Adrenal gland (tissue), 12 donors: ENCODE data around the gene GBF1. TPM values are rescaled to one million over a fixed set of nuclear protein-coding genes. Genes with fewer than 3 reads are reported as not detected.

ENCODE experiments used
- DNase-seq, 7 donors: peaks; one replicate each; pipeline ENCODE4 v3.0.0-alpha.2; 2019 to 2020
- H3K27ac ChIP-seq, 5 donors: fragments of 200-600 bp; sonication (generic) in 4 of 5; 1 replicate in 3 of 5; 2 replicates in 2 of 5; pipeline versions ENCODE4 v1.5.1 to v1.8.0; 2016 to 2020; ENCODE audit warnings: mild to moderate bottlenecking in 1 of 5
- H3K27me3 ChIP-seq: fragments of 200-600 bp; 2 replicates; pipeline ENCODE4 v1.8.0; 2021
- H3K36me3 ChIP-seq, 2 donors: fragments of 200-600 bp; replicated peaks in 1 of 2; 1 replicate in 1 of 2; 2 replicates in 1 of 2; pipeline versions ENCODE4 v1.5.1 to v1.8.0; 2018 to 2022
- H3K4me1 ChIP-seq, 2 donors: fragments of 200-600 bp; replicated peaks in 1 of 2; 1 replicate in 1 of 2; 2 replicates in 1 of 2; pipeline versions ENCODE4 v1.5.1 to v1.8.0; 2018 to 2021
- H3K4me3 ChIP-seq, 4 donors: fragments of 200-600 bp; sonication (generic) in 3 of 4; one replicate each; pipeline ENCODE4 v1.5.1; 2016 to 2018
- H3K9me3 ChIP-seq, 3 donors: fragments of 200-600 bp; sonication (generic) in 1 of 3; replicated peaks in 1 of 3; 1 replicate in 2 of 3; 2 replicates in 1 of 3; pipeline versions ENCODE4 v1.5.1 to v1.8.0; 2016 to 2021
- POLR2A ChIP-seq, 2 donors: fragments of 450-650 bp; IDR thresholded peaks; one replicate each; pipeline ENCODE4 v1.6.1; 2017; ENCODE audit warnings: antibody characterized with exemption in 2 of 2, mild to moderate bottlenecking in 2 of 2, moderate library complexity in 1 of 2
- WGBS, 4 donors: extraction: QIAGEN DNeasy Blood & Tissue Kit in 2 of 4; methylation state at CpG; one replicate each; pipeline versions ENCODE4 v1.1.5 to v1.1.7; 2013 to 2017; 5-methylcytosine and 5-hydroxymethylcytosine counted together
- intact Hi-C, 2 donors: fragments of 100-400 bp; cut with DNase I; formaldehyde crosslinking; loops; one replicate each; pipeline versions ENCODE4 v1.14.1 to v1.15.0; 2022 to 2023
- polyA plus RNA-seq, 3 donors: library from polyadenylated mRNA; stranded (reverse); fragments of 200-250 nt in 2 of 3; fragments of 350-450 nt in 1 of 3; fragmentation: Illumina TruSeq in 1 of 3; extraction: RNeasy Lipid Tissue Mini Kit (QIAGEN cat#74804) in 1 of 3; gene quantifications; one replicate each; pipeline ENCODE4 v1.2.3, GENCODE V29; 2013 to 2014
- total RNA-seq, 9 donors: library from RNA; depleted of rRNA in 4 of 9; stranded (reverse); fragments of >200 nt in 4 of 9; fragments of 120-200 nt in 1 of 9; fragmentation: NEBNext Ultra II Directional in 1 of 9; extraction: Animal tissue kit (Norgen Biotek cat#: 25700) in 1 of 9; gene quantifications; one replicate each; pipeline versions ENCODE4 v1.1.0 to v1.2.4, GENCODE V29; 2013 to 2023
- TF ChIP-seq, protein P1 (sequence below), 6 experiments: fragments of 450-650 bp in 4 of 6; fragments of 200-600 bp in 2 of 6; sonication (generic) in 1 of 6; IDR thresholded peaks; 1 replicate in 5 of 6; 2 replicates in 1 of 6; pipeline versions ENCODE4 v1.5.1 to v1.8.0; 2016 to 2021; ENCODE audit warnings: antibody characterized with exemption in 6 of 6, mild to moderate bottlenecking in 2 of 6, moderate library complexity in 1 of 6
- donor health status: healthy with polysubstance abuse.
- donor health status: Bipolar disorder and iron deficiency.
- donor health status: DM: yes; HTN: yes; CAD: no.
- donor health status: DM: no; HTN: no; CAD: no.
- donor health status: DM: no; HTN: no; CAD: no.
- donor health status: DM: yes; HTN: yes; CAD: no.

Gene GBF1
- total and polyA plus RNA-seq, 12 donors: 16.4 to 46.1 (median 37.7) TPM

DNA sequence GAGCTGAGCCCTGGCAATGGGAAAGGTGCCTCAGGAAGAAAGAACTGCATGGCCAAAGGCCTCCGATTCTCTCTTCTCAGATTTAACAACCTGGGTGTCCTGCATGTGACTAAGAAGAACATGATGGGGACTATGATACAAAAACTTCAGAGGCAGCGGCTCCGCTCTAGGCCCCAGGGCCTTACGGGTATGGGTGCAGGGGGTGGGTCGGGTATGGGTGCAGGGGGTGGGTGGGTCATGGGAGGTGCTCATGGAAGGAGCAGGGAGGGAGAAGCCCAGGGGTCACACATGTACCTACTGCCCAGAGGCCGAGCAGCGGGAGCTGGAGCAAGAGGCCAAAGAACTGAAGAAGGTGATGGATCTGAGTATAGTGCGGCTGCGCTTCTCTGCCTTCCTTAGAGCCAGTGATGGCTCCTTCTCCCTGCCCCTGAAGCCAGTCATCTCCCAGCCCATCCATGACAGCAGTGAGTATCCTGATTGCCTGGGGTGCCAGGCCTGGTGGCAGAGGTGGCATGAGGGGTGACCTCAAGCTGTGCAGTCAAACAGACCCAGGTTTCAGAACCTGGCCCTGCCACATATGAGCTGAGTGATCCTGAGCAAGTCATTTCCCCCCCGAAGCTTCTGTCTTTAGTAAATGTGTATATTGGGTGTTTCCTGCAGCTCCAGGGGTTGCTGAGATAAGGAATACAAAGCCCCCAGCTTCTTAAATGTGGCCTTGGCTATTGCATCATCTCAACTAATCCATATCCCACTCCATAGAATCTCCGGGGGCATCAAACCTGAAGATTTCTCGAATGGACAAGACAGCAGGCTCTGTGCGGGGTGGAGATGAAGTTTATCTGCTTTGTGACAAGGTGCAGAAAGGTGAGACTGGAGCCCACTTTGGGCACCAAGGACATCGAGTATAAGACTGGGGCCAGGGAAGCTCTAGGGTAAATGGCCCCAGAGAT is 152.2 kb downstream of the GBF1 start:
- H3K4me1 ChIP-seq: peaks cover 10 to 28% of the 10 kb centered on the region in 2 donors
- no peaks in the 10 kb centered on the region for H3K27me3 ChIP-seq
- peaks cover 0 to 38% of the 10 kb centered on the region in 2 donors for H3K36me3 ChIP-seq
- no peak overlapping the region for H3K27ac ChIP-seq
- DNase-seq: no peak
- WGBS, 4 donors: 90 to 94% (median 93%) methylated on average over 13 to 14 of the region's 14 CpGs
- TF ChIP-seq POLR2A (IDR thresholded peaks at IDR 0.05): no peak
- TF ChIP-seq, protein P1, sequence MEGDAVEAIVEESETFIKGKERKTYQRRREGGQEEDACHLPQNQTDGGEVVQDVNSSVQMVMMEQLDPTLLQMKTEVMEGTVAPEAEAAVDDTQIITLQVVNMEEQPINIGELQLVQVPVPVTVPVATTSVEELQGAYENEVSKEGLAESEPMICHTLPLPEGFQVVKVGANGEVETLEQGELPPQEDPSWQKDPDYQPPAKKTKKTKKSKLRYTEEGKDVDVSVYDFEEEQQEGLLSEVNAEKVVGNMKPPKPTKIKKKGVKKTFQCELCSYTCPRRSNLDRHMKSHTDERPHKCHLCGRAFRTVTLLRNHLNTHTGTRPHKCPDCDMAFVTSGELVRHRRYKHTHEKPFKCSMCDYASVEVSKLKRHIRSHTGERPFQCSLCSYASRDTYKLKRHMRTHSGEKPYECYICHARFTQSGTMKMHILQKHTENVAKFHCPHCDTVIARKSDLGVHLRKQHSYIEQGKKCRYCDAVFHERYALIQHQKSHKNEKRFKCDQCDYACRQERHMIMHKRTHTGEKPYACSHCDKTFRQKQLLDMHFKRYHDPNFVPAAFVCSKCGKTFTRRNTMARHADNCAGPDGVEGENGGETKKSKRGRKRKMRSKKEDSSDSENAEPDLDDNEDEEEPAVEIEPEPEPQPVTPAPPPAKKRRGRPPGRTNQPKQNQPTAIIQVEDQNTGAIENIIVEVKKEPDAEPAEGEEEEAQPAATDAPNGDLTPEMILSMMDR (IDR thresholded peaks at IDR 0.05): no peak
- H3K4me3 ChIP-seq: no peak overlapping the region
- no peaks in the 10 kb centered on the region for H3K9me3 ChIP-seq
- intact Hi-C loops: loop anchor here in 1 of 2 donors (5.0 kb wide), 1 partner anchor 80 kb away; no protein-coding TSS in a partner anchor

DNA sequence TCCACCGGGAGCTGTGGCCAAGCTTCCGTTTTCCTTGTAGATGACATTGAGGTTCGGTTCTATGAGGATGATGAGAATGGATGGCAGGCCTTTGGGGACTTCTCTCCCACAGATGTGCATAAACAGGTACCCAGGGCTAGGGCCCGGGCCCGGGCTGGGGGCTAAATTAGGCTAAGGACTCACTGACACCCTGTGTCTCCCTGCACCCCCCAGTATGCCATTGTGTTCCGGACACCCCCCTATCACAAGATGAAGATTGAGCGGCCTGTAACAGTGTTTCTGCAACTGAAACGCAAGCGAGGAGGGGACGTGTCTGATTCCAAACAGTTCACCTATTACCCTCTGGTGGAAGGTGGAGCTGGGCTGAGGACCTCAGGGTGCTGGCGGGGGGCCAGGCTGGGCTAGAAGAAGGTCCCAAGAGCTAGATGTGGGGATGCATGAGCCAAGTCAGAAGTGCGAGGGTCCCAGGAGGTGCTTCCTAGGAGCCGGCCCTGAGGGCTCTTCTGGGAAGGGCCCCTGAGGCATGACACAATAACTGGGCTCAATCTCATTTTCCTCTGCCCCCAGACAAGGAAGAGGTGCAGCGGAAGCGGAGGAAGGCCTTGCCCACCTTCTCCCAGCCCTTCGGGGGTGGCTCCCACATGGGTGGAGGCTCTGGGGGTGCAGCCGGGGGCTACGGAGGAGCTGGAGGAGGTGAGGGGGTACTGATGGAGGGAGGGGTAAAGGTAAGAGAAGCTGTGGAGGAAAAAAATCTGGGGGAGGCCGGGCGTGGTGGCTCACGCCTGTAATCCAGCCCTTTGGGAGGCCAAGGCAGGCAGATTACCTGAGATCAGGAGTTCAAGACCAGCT is 153.1 kb downstream of the GBF1 start:
- Histone ChIP-seq H3K4me3 (no peak overlapping the region), H3K4me1 (peaks cover 9 to 27% of the 10 kb centered on the region in 2 donors), H3K27ac (peak overlapping the region in 3 of 5 donors; percentile 92 to 94 (median 92)), H3K36me3 (peaks cover 0 to 44% of the 10 kb centered on the region in 2 donors), H3K9me3 (no peaks in the 10 kb centered on the region), H3K27me3 (no peaks in the 10 kb centered on the region)
- intact Hi-C loops: loop anchor here in 1 of 2 donors (5.0 kb wide), 1 partner anchor 79 kb away; no protein-coding TSS in a partner anchor
- WGBS, 4 donors: 86 to 92% (median 91%) methylated on average over 18 to 21 of the region's 21 CpGs
- no peak for DNase-seq
- TF ChIP-seq, protein P1 (IDR thresholded peaks at IDR 0.05): no peak
- TF ChIP-seq POLR2A (IDR thresholded peaks at IDR 0.05): no peak

DNA sequence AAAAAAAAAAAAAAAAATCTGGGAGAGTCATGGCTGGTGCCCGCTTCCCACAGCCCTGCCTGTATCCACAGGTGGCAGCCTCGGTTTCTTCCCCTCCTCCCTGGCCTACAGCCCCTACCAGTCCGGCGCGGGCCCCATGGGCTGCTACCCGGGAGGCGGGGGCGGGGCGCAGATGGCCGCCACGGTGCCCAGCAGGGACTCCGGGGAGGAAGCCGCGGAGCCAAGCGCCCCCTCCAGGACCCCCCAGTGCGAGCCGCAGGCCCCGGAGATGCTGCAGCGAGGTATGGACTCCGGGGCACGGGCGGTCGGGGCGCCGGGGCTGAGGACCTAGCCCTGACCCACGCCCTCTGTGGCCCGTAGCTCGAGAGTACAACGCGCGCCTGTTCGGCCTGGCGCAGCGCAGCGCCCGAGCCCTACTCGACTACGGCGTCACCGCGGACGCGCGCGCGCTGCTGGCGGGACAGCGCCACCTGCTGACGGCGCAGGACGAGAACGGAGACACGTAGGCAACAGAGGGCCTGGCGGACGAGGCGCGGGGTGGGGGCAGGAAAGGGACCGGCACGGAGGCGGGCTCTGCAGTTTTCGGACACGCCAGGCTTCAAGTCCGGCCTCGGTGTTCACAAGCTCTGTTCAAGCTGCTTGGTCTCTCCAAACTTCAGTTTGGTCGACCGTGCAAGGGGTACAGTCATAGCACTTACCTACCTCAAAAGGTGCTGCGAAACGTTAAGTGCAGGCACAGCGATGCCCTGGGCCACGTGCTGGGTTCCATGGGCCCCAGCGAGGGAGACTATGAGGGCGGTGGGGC is 154.1 kb downstream of the GBF1 start:
- Histone ChIP-seq H3K9me3 (no peaks in the 10 kb centered on the region), H3K27ac (peak overlapping the region; percentile 48 to 94 (median 92)), H3K4me3 (peak overlapping the region in 2 of 4 donors; percentile 63 to 70), H3K4me1 (peaks cover 5 to 23% of the 10 kb centered on the region in 2 donors), H3K36me3 (peaks cover 0 to 44% of the 10 kb centered on the region in 2 donors), H3K27me3 (no peaks in the 10 kb centered on the region)
- DNase-seq: peak; percentile 86 to 95 (median 90)
- TF ChIP-seq POLR2A (IDR thresholded peaks at IDR 0.05): peak; percentile 55 to 81
- TF ChIP-seq, protein P1 (IDR thresholded peaks at IDR 0.05): peak; percentile 78 to 98 (median 90)
- 1 to 3% (median 2%) methylated on average over 37 to 72 of the region's 72 CpGs for WGBS, 4 donors
- intact Hi-C loops: loop anchor here in 1 of 2 donors (5.0 kb wide), 2 partner anchors 78 to 167 kb away; no protein-coding TSS in a partner anchor
